ENCODE data around the gene SPSB3. TPM values are rescaled to one million over a fixed set of nuclear protein-coding genes. Genes with fewer than 3 reads are reported as not detected.

The SPSB3 gene
- total RNA-seq, 1 donor from 2014 or later = 57.9 TPM

DNA sequence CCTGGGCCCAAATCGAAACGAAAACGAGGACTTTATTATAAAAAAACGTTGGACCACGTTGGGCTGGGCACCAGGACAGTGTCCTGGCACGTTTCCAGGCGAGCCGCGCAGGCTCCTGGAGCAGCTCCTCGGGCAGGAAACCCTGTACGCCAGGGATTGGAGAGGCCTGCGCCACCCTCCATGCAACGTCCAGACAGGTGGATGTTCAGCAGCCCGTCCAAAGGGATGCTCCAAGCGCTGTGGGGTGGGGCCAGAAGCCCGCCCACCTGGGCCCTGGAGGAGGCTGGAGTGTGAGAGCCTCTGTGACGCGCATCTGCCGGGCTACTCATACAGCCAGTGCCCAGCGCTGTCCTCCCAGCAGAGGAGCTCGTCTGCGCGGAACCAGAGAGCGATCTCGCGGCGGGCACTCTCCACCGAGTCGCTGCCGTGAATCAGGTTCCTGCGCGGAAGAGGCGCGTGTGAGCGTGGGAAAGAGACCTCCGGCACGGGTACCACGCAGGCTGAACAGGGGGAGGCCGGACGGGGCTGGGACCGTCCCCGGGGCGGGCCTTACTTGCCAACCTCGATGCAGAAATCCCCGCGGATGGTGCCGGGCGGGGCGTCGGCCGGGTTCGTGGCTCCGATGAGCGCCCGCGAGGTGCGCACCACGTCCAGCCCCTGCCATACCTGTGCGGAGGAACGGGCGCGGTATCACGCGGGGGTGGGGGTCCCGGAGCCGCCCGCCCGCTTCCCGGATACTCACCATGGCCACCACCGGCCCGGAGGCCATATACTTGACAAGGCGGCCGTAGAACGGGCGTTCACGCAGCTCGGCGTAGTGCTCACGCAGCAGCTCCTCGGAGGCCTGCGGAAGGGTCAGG lies 11.8 kb downstream of the SPSB3 start:
- no peak for DNase-seq (ENCODE audit: low read depth)
- H3K4me3 ChIP-seq (ENCODE audit: low read depth, low read length) = peak overlapping the region; percentile 85
- TF ChIP-seq, protein P1, sequence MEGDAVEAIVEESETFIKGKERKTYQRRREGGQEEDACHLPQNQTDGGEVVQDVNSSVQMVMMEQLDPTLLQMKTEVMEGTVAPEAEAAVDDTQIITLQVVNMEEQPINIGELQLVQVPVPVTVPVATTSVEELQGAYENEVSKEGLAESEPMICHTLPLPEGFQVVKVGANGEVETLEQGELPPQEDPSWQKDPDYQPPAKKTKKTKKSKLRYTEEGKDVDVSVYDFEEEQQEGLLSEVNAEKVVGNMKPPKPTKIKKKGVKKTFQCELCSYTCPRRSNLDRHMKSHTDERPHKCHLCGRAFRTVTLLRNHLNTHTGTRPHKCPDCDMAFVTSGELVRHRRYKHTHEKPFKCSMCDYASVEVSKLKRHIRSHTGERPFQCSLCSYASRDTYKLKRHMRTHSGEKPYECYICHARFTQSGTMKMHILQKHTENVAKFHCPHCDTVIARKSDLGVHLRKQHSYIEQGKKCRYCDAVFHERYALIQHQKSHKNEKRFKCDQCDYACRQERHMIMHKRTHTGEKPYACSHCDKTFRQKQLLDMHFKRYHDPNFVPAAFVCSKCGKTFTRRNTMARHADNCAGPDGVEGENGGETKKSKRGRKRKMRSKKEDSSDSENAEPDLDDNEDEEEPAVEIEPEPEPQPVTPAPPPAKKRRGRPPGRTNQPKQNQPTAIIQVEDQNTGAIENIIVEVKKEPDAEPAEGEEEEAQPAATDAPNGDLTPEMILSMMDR (conservative IDR thresholded peaks at IDR 0.05; ENCODE audit: low read depth, low read length) = no peak

DNA sequence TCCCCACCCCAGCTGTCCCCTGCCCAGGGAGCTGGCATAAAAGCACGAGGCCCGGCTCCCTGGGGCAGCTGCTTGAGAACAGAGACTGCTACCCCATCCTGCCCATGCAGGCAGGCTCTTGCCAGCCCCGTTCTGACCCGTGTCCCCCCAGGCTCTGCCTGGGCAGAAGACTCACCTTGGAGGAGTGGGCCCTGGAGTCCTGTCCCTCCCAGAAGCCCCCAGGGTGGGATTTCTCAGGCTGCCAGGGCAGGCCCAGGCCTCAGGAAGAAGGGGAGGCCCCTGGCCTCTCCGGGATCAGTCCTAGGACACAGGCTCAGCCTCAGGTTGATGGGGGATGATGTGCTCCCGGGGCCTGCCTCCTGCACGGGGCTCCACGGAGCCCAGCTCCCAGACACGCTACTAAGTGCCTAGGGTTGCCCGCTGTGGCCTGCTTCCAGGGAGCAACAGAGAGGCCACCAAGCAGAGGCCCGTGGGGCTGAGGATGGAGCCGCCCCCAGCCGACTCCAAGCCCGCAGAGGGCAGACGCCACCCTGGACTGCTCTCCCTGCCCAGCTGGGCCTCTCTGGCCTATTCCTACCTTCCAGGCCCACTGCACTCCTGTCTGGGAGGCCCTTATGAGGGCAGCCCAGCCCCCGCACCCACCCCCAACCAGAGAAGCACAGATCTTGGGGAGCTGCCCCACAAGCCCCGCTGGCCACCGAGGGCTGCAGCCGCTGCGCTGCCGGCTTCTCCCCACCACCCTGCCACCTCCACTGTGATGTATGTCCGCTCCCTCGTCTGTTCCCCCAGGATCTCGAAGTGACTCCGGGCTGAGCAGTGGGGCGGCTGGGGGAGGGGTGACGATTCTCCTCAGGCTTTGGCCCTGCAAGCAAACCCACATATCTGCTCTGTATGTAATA lies 12.7 kb downstream of the SPSB3 start:
- H3K4me3 ChIP-seq (ENCODE audit: low read depth, low read length) = no peak overlapping the region
- no peak for DNase-seq (ENCODE audit: low read depth)
- TF ChIP-seq, protein P1 (conservative IDR thresholded peaks at IDR 0.05; ENCODE audit: low read depth, low read length) = no peak

DNA sequence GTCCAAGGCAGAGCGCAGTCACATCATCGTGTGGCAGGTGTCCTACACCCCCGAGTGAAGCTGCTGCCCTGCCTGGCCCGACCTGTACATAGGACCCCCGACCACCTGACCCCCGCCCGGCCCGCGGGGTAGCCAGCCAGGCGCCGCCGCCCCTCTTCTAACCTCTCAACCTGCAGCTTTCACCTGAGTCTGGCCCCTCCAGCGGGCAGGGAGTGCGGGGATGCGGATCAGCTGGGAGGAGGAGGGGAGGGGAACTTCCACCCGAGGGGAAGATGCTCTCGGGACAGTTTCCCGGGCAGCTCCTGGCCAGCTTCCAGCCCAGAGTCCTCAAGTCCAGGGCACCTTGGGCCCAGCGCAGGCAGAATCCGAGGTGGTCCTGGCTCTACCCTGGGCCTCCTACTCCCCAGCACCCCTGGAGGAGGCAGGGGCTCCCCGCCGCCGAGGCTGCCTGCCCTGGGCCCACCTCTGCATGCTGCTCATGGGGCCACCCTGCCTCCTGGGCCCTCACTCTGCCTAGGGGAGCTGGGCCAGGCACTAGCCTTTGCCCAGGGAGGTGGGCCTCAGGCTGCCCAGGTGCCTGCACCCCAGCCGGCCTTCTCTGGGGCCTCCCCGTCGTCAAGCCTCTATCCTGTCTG lies 13.5 kb downstream of the SPSB3 start:
- no peak for DNase-seq (ENCODE audit: low read depth)
- TF ChIP-seq, protein P1 (conservative IDR thresholded peaks at IDR 0.05; ENCODE audit: low read depth, low read length) = no peak
- no peak overlapping the region for H3K4me3 ChIP-seq (ENCODE audit: low read depth, low read length)

DNA sequence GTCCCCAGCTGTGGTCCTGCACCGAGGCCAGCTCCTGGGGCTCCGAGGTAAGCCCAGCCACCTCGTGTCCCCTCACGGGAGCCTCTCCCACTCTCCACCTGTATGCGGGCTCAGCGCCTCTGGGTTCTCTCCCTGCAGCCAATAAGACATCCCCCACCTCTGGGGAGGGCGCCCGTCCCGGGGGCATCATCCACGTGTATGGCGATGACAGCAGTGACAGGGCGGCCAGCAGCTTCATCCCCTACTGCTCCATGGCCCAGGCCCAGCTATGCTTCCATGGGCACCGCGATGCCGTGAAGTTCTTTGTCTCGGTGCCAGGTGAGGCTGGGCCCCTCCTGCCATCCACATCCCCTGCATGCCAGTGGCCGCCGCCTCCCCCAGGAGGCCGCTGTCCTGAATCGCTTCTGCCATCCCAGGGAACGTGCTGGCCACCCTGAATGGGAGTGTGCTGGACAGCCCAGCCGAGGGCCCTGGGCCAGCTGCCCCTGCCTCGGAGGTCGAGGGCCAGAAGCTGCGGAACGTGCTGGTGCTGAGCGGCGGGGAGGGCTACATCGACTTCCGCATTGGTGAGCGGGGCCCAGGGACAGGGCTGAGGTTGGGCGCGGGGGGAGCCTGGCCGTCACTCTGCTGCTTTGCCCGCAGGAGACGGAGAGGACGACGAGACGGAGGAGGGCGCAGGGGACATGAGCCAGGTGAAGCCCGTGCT lies 14.2 kb downstream of the SPSB3 start:
- DNase-seq (ENCODE audit: low read depth) = no peak
- H3K4me3 ChIP-seq (ENCODE audit: low read depth, low read length) = no peak overlapping the region
- TF ChIP-seq, protein P1 (conservative IDR thresholded peaks at IDR 0.05; ENCODE audit: low read depth, low read length) = no peak

DNA sequence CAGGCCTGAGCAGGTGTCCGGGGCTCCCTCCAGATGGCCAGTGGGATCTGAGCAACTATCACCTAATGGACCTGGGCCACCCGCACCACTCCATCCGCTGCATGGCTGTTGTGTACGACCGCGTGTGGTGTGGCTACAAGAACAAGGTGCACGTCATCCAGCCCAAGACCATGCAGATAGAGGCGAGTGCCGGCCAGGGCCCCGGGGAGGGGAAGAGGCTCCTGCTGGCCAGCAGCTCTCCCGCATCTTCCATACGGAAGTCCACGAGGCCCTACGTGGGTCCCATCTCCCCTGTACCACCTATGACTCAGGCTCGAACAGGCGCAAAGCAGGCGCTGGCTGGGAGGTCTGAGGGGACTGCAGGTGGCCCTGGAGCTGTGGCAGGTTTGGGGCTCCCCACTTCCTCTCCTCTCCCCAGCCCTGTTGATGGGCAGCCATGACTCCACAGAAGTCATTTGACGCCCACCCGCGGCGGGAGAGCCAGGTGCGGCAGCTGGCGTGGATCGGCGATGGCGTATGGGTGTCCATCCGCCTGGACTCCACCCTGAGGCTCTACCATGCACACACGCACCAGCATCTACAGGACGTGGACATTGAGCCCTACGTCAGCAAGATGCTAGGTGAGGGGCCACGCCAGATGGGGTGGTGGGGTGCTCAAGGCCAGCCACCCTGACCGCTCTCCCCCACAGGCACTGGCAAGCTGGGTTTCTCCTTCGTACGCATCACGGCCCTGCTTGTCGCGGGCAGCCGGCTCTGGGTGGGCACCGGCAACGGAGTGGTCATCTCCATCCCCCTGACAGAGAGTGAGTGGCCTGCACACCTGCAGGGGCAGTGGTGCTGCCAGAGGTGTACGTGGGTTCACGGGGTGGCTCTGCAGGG lies 15.0 kb downstream of the SPSB3 start:
- DNase-seq (ENCODE audit: low read depth) = no peak
- TF ChIP-seq, protein P1 (conservative IDR thresholded peaks at IDR 0.05; ENCODE audit: low read depth, low read length) = no peak

More for the DNA sequence above, 15.0 kb downstream of the SPSB3 start:
- H3K4me3 ChIP-seq (ENCODE audit: low read depth, low read length) = no peak overlapping the region

Measured in epithelial cell of proximal tubule (primary cell).